ENCODE measurements around the gene MBIP.

DNA sequence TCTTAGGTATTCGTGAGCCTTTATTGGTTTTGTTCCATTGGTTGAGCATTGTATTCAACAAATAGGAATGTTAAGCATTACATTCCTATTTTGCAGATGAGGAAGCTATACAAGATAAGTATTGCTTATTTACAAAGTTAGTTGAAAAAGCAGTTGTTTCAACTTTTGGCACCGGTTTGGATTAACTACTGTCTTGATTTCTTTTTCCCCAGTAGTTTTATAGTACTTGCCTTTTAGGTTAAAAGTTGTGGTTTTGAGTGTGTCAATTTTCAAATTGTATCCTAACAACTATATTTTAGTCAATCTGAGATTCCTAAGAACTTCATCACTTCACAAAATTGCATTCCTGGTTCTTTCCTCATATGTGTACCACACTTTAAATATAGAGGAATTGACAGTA is 23.8 kb upstream of the MBIP start:
- TF ChIP-seq ZC3H10 (CRISPR knock-in tag; IDR thresholded peaks at IDR 0.05): no peak
- no peak for TF ChIP-seq RARB (CRISPR knock-in tag; IDR thresholded peaks at IDR 0.05)
- no peak for TF ChIP-seq ZNF8 (CRISPR knock-in tag; IDR thresholded peaks at IDR 0.05)
- TF ChIP-seq ZFP3 (CRISPR knock-in tag; IDR thresholded peaks at IDR 0.05): no peak
- no peak for TF ChIP-seq TCF4 (CRISPR knock-in tag; IDR thresholded peaks at IDR 0.05; ENCODE audit: borderline replicate concordance)
- no peak for TF ChIP-seq PATZ1 (CRISPR knock-in tag; IDR thresholded peaks at IDR 0.05; ENCODE audit: borderline replicate concordance)
